Kidney (tissue), 14 donors: Measurements from ENCODE around the gene MZB1. TPM values are rescaled to one million over a fixed set of nuclear protein-coding genes. Genes with fewer than 3 reads are reported as not detected.
A peak's percentile ranks its signal among the peaks of the same experiment; 100 is the strongest.

Experiments
- DNase-seq, 5 donors: peaks; one replicate each; pipeline ENCODE4 v3.0.0-alpha.2; 2013 to 2020
- FAIRE-seq: peaks from 2 replicates; lab custom pipeline; 2012; peaks lifted over from hg19 to GRCh38; lab: Jason Lieb, UNC
- H3K27ac ChIP-seq, 2 donors: one replicate each; pipeline ENCODE4 v1.7.0; 2013; ENCODE audit warnings: low read depth in 2 of 2, low read length in 2 of 2, inconsistent platforms in 1 of 2
- H3K27me3 ChIP-seq: one replicate; pipeline ENCODE4 v1.7.1; 2013; ENCODE audit warnings: low read length, inconsistent platforms; ENCODE audit not compliant: control insufficient read depth, insufficient read depth
- H3K36me3 ChIP-seq, 3 donors: one replicate each; pipeline versions ENCODE4 v1.7.0 to v1.7.1; 2013; ENCODE audit warnings: low read length in 3 of 3, control low read depth in 1 of 3, inconsistent platforms in 1 of 3; ENCODE audit not compliant: insufficient read depth in 3 of 3, control insufficient read depth in 2 of 3
- H3K4me1 ChIP-seq, 3 donors: one replicate each; pipeline versions ENCODE4 v1.7.0 to v1.7.1; 2013; ENCODE audit warnings: low read length in 3 of 3, inconsistent platforms in 1 of 3, low read depth in 1 of 3; ENCODE audit not compliant: control insufficient read depth in 2 of 3, insufficient read depth in 2 of 3
- H3K4me3 ChIP-seq, 3 donors: one replicate each; pipeline versions ENCODE4 v1.7.0 to v1.8.1; 2013; ENCODE audit warnings: low read length in 3 of 3, control low read depth in 1 of 3, inconsistent platforms in 1 of 3
- H3K9ac ChIP-seq, 3 donors: one replicate each; pipeline versions ENCODE4 v1.7.0 to v1.7.1; 2013; ENCODE audit warnings: low read length in 3 of 3, control low read depth in 1 of 3, inconsistent platforms in 1 of 3
- H3K9me3 ChIP-seq, 3 donors: one replicate each; pipeline versions ENCODE4 v1.7.0 to v1.7.1; 2013; ENCODE audit warnings: low read length in 3 of 3, control low read depth in 1 of 3, inconsistent platforms in 1 of 3; ENCODE audit not compliant: control insufficient read depth in 2 of 3, insufficient read depth in 1 of 3
- CTCF ChIP-seq: IDR thresholded peaks from 3 replicates; pipeline ENCODE4 v1.5.1; 2012; ENCODE audit warnings: mild to moderate bottlenecking, moderate library complexity, borderline replicate concordance; ENCODE audit not compliant: insufficient read depth; ENCODE audit errors: extremely low read depth
- intact Hi-C: fragments of 100-400 bp; cut with DNase I; formaldehyde crosslinking; loops from one replicate; pipeline ENCODE4 v1.11.1; 2022
- polyA plus RNA-seq: library from polyadenylated mRNA; stranded (reverse); fragments of 350-450 nt; fragmentation: Illumina TruSeq; extraction: RNeasy Lipid Tissue Mini Kit (QIAGEN cat#74804); gene quantifications from one replicate; pipeline ENCODE4 v1.2.3, GENCODE V29; 2014; ENCODE audit warnings: low read depth, low replicate concordance; ENCODE audit not compliant: insufficient read depth
- total RNA-seq: library from RNA; stranded (reverse); fragmentation: NEBNext Ultra II Directional; extraction: Animal tissue kit (Norgen Biotek cat#: 25700); gene quantifications from one replicate; pipeline ENCODE4 v1.2.1, GENCODE V29; 2021
- donor health status: control.
- donor health status: control.
- donor health status: control.
- donor health status: control.
- donor health status: control.
- donor health status: DM: yes; HTN: yes; CAD: no.
- donor health status: Normal renal cell carcinoma (clear cell type).

Gene MZB1
- total and polyA plus RNA-seq, 2 donors from 2014 or later: 1.2 to 49.6 TPM

GRCh38 chr5:139392324-139392677 is 2.6 kb upstream of the MZB1 start:
- Histone ChIP-seq H3K27ac (no peak overlapping the region), H3K4me1 (peaks cover 0 to 18% (median 3%) of the 10 kb centered on the region in 3 donors), H3K9ac (no peak overlapping the region), H3K36me3 (no peaks in the 10 kb centered on the region), H3K9me3 (no peaks in the 10 kb centered on the region), H3K27me3 (peaks cover 8% of the 10 kb centered on the region), H3K4me3 (no peak overlapping the region)
- no peak for TF ChIP-seq CTCF
- intact Hi-C loops: no loop called here
- DNase-seq (no peak), FAIRE-seq (no peak)

- Histone ChIP-seq H3K9ac (no peak overlapping the region), H3K9me3 (no peaks in the 10 kb centered on the region), H3K4me3 (no peak overlapping the region), H3K36me3 (no peaks in the 10 kb centered on the region), H3K27me3 (peaks cover 8% of the 10 kb centered on the region), H3K27ac (no peak overlapping the region), H3K4me1 (peaks cover 0 to 18% (median 3%) of the 10 kb centered on the region in 3 donors)
- TF ChIP-seq CTCF: no peak
- no peak for FAIRE-seq
- DNase-seq: no peak
- intact Hi-C loops: no loop called here
Measured at GRCh38 chr5:139391570-139392323, 2.0 kb upstream of the MZB1 start.

- H3K27me3 ChIP-seq: peaks cover 8% of the 10 kb centered on the region
- no peak overlapping the region for H3K27ac ChIP-seq
- H3K36me3 ChIP-seq: no peaks in the 10 kb centered on the region
- H3K9me3 ChIP-seq: no peaks in the 10 kb centered on the region
- H3K4me1 ChIP-seq: peaks cover 0 to 18% (median 3%) of the 10 kb centered on the region in 3 donors
- no peak overlapping the region for H3K9ac ChIP-seq
- intact Hi-C loops: no loop called here
- DNase-seq: peak in 1 of 5 donors; percentile 54
- TF ChIP-seq CTCF: no peak
- no peak for FAIRE-seq
- H3K4me3 ChIP-seq: no peak overlapping the region
Measured at GRCh38 chr5:139390639-139391569, 1.2 kb upstream of the MZB1 start.
